ENCODE measurements around the gene TRIO.
"Not testable (repeated sequence)": the region's sequence is repeated elsewhere in the genome, so short reads cannot be mapped to it uniquely, and the experiment has no call there.

The TRIO gene

GRCh38 chr5:14425559-14425958, 282.4 kb downstream of the TRIO start:
- no peak for DNase-seq

GRCh38 chr5:14426521-14426920, 283.4 kb downstream of the TRIO start:
- DNase-seq = no peak

- no peak for DNase-seq
Observed at GRCh38 chr5:14428302-14429081, 285.4 kb downstream of the TRIO start.

- no peak for DNase-seq
Observed at GRCh38 chr5:14429101-14430050, 286.2 kb downstream of the TRIO start.

- no peak for DNase-seq
Observed at GRCh38 chr5:14431534-14431933, 288.4 kb downstream of the TRIO start.

GRCh38 chr5:14432931-14433589, 289.9 kb downstream of the TRIO start:
- DNase-seq = no peak

GRCh38 chr5:14435481-14435880, 292.3 kb downstream of the TRIO start:
- DNase-seq = no peak

- not testable (repeated sequence) for DNase-seq
Observed at GRCh38 chr5:14436122-14436521, 293.0 kb downstream of the TRIO start.

- DNase-seq = no peak
Observed at GRCh38 chr5:14436801-14437542, 293.8 kb downstream of the TRIO start.

- DNase-seq = no peak
Observed at GRCh38 chr5:14438195-14438606, 295.1 kb downstream of the TRIO start.

GRCh38 chr5:14439087-14439871, 296.1 kb downstream of the TRIO start:
- DNase-seq = no peak

- no peak for DNase-seq
Observed at GRCh38 chr5:14440223-14440581, 297.1 kb downstream of the TRIO start.

- DNase-seq = no peak
Observed at GRCh38 chr5:14440582-14441431, 297.7 kb downstream of the TRIO start.

- DNase-seq = no peak
Observed at GRCh38 chr5:14441641-14442040, 298.5 kb downstream of the TRIO start.

- DNase-seq = no peak
Observed at GRCh38 chr5:14442536-14442935, 299.4 kb downstream of the TRIO start.

- DNase-seq = no peak
Observed at GRCh38 chr5:14443671-14444093, 300.5 kb downstream of the TRIO start.

GRCh38 chr5:14444161-14444560, 301.0 kb downstream of the TRIO start:
- DNase-seq = no peak

- DNase-seq = no peak
Observed at GRCh38 chr5:14445013-14445412, 301.9 kb downstream of the TRIO start.

GRCh38 chr5:14445576-14446290, 302.6 kb downstream of the TRIO start:
- no peak for DNase-seq

Measured in activated CD4-positive, alpha-beta T cell treated with anti-CD3 and anti-CD28 coated beads for 4 hours (primary cell).